Peyer's patch (tissue), 4 donors: ENCODE data around the gene GGTLC2. TPM values are rescaled to one million over a fixed set of nuclear protein-coding genes. Genes with fewer than 3 reads are reported as not detected.
A peak's percentile ranks its signal among the peaks of the same experiment; 100 is the strongest.

ENCODE experiments used
- DNase-seq, 3 donors: peaks; one replicate each; pipeline ENCODE4 v3.0.0-alpha.2; 2017 to 2019
- H3K27ac ChIP-seq, 4 donors: fragments of 200-600 bp; sonication (generic); one replicate each; pipeline ENCODE4 v1.5.1; 2016 to 2019
- H3K27me3 ChIP-seq, 2 donors: fragments of 200-600 bp; sonication (generic); one replicate each; pipeline ENCODE4 v1.5.1; 2019
- H3K36me3 ChIP-seq, 3 donors: fragments of 200-600 bp; sonication (generic); one replicate each; pipeline ENCODE4 v1.5.1; 2016 to 2019
- H3K4me1 ChIP-seq, 4 donors: fragments of 200-600 bp; sonication (generic); one replicate each; pipeline ENCODE4 v1.5.1; 2016 to 2019
- H3K4me3 ChIP-seq, 4 donors: fragments of 200-600 bp; sonication (generic); 1 replicate in 3 of 4; 2 replicates in 1 of 4; pipeline ENCODE4 v1.5.1; 2016 to 2019; ENCODE audit warnings: mild to moderate bottlenecking in 1 of 4
- H3K9me3 ChIP-seq, 4 donors: fragments of 200-600 bp; sonication (generic); one replicate each; pipeline ENCODE4 v1.5.1; 2016 to 2019; ENCODE audit warnings: mild to moderate bottlenecking in 1 of 4
- POLR2A ChIP-seq, 2 donors: fragments of 450-650 bp; IDR thresholded peaks; one replicate each; pipeline ENCODE4 v1.5.1; 2017; ENCODE audit warnings: antibody characterized with exemption in 2 of 2, mild to moderate bottlenecking in 2 of 2, moderate library complexity in 2 of 2
- total RNA-seq, 4 donors: library from RNA; depleted of rRNA; stranded (reverse); fragments of >200 nt; gene quantifications; one replicate each; pipeline ENCODE4 v1.1.0, GENCODE V29; 2016
- TF ChIP-seq, protein P1 (sequence below), 6 experiments: fragments of 450-650 bp in 4 of 6; fragments of 200-600 bp in 2 of 6; sonication (generic) in 1 of 6; IDR thresholded peaks; one replicate each; pipeline ENCODE4 v1.5.1; 2017 to 2019; ENCODE audit warnings: antibody characterized with exemption in 6 of 6, mild to moderate bottlenecking in 3 of 6, moderate library complexity in 1 of 6

The GGTLC2 gene
- total RNA-seq, 4 donors from 2014 or later, result not detected

DNA sequence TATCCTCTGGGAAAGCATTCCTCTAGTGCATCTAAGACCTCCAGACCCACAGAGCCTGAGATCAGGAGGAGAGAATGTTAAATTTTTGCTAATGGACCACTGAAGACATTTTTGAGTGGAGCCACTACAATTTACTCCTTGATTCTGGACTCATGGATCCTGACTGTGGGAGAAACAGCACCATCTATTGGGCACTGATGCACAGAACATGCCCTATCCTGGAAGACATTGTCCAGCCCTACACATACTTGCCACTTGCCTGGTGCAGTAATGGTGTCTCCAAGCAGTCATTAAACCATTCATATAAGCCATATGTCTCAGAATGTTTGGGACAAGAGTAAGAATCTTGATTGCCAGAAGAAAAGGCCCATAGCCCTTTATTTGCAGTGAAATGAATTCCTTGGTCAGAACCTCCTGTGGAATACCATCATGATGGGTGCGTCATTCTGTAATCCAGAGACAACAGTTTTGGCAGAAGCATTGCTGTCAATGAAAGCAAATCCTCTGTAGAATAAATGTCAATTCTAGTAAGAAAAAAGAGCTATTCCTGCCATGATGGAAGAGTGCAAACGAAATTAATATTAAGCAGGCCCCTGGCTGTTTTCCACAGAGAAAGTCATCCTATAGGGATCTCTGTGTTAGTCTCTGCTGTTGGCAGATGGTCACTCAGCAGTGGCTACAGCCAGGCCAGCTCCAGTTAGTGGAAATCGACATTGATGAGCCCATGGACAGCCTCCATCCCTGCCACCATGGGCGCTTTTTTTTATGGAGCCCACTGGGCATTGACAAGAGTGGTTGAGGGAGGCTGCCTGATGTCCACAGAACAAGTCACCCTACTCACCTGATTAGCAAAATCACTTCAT lies 43.5 kb downstream of the GGTLC2 start:
- Histone ChIP-seq H3K9me3 (no peaks in the 10 kb centered on the region), H3K27me3 (no peaks in the 10 kb centered on the region), H3K27ac (peak overlapping the region in 1 of 4 donors; percentile 73), H3K36me3 (no peaks in the 10 kb centered on the region), H3K4me3 (no peak overlapping the region), H3K4me1 (peaks cover 0 to 28% (median 14%) of the 10 kb centered on the region in 4 donors)
- peak in 2 of 3 donors; percentile 39 to 80 for DNase-seq
- TF ChIP-seq, protein P1, sequence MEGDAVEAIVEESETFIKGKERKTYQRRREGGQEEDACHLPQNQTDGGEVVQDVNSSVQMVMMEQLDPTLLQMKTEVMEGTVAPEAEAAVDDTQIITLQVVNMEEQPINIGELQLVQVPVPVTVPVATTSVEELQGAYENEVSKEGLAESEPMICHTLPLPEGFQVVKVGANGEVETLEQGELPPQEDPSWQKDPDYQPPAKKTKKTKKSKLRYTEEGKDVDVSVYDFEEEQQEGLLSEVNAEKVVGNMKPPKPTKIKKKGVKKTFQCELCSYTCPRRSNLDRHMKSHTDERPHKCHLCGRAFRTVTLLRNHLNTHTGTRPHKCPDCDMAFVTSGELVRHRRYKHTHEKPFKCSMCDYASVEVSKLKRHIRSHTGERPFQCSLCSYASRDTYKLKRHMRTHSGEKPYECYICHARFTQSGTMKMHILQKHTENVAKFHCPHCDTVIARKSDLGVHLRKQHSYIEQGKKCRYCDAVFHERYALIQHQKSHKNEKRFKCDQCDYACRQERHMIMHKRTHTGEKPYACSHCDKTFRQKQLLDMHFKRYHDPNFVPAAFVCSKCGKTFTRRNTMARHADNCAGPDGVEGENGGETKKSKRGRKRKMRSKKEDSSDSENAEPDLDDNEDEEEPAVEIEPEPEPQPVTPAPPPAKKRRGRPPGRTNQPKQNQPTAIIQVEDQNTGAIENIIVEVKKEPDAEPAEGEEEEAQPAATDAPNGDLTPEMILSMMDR (IDR thresholded peaks at IDR 0.05), result peak; percentile 41 to 75 (median 60)
- TF ChIP-seq POLR2A (IDR thresholded peaks at IDR 0.05), result no peak

DNA sequence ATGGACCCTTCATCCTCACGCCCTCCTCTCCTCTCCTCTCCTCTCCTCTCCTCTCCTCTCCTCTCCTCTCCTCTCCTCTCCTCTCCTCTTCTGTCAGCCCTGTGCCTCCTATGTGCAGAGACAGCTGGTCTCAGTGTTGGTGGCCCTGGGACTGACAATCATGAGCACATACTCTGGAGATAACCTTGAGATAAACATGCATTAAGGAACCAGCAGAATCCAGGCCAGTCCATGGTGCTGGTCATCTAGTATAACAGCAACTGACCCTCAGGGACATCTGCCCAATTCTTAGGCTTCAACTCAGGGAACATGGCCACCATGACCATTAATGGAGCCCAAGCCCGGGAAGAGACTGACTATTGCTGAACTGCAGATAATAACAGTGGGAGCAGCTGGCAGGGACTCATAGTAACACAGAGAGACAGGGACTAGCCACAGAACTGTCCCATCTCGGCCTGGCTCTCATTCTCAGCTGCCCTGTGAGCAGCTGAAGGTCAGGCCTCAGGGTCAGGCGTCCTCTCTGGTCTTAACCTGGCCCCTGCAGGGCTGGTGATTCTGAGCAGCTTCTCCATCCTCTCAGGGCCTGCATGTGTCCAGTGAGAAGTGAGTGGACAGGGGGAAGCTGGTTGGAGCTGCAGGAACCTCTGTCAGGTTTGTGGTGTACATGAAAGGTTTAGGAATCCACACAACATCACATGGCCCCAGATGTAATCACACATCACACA lies 45.4 kb downstream of the GGTLC2 start:
- peaks cover 0 to 33% (median 14%) of the 10 kb centered on the region in 4 donors for H3K4me1 ChIP-seq
- no peaks in the 10 kb centered on the region for H3K36me3 ChIP-seq
- no peak overlapping the region for H3K4me3 ChIP-seq
- H3K27me3 ChIP-seq, result no peaks in the 10 kb centered on the region
- TF ChIP-seq POLR2A (IDR thresholded peaks at IDR 0.05), result no peak
- TF ChIP-seq, protein P1 (IDR thresholded peaks at IDR 0.05), result no peak
- no peak overlapping the region for H3K27ac ChIP-seq
- peak in 1 of 3 donors; percentile 24 for DNase-seq
- no peaks in the 10 kb centered on the region for H3K9me3 ChIP-seq

- peaks cover 0 to 24% (median 10%) of the 10 kb centered on the region in 4 donors for H3K4me1 ChIP-seq
- DNase-seq, result no peak
- no peak overlapping the region for H3K27ac ChIP-seq
- H3K36me3 ChIP-seq, result no peaks in the 10 kb centered on the region
- no peak overlapping the region for H3K4me3 ChIP-seq
- no peaks in the 10 kb centered on the region for H3K27me3 ChIP-seq
- no peaks in the 10 kb centered on the region for H3K9me3 ChIP-seq
- TF ChIP-seq, protein P1 (IDR thresholded peaks at IDR 0.05), result no peak
- TF ChIP-seq POLR2A (IDR thresholded peaks at IDR 0.05), result no peak
These were observed 46.6 kb downstream of the GGTLC2 start for GRCh38 chr22:22691055-22691454.

DNA sequence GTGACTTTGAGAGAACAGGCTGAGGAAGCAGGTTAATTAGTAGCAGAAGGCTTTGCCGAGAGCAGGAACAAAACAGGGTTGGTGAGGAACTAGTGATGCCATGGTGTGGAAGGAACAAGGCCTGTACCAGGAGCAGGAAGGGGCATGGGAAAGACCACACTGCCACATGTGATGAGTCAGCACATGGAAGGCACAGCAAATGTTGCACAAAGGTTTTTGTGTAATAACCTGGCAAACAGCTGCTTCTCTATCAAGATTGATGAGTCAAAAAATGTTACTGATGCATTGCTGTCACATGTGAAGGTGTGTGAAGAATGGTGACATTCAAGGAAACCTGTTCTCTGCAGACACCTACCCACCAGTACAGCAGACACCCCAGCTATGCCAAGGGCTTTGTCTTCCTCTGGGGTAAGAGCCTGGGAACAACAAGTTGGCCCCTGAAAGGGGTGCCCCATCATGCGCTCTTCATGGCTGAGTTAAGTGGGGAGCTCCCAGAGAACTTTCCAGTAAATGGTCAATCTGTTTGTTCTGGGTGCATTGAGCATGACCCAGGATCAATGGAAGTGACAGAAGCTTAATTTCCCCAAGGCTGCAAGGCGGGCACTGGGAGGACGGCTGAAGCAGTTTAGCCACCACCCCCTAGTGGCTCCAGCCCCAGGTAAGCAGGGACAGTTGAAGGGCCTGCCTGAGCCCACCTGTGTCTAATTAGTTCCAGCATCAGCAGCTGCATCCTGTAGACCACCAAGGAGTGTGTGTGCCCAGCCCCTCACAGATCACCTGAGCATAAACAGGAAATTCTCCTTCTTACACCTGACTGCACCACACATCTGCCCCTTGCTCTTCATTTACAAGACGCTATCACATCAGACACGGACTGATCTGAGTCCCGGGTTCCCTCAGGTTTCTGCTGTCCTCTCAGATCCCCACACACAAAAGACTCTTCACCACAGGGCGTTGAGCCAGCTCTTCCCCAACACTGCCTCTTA lies 47.6 kb downstream of the GGTLC2 start:
- Histone ChIP-seq H3K9me3 (no peaks in the 10 kb centered on the region), H3K27ac (peak overlapping the region in 1 of 4 donors; percentile 18), H3K4me3 (no peak overlapping the region), H3K4me1 (peaks cover 0 to 24% (median 6%) of the 10 kb centered on the region in 4 donors), H3K36me3 (no peaks in the 10 kb centered on the region), H3K27me3 (no peaks in the 10 kb centered on the region)
- DNase-seq, result peak in 2 of 3 donors; percentile 40 to 53
- TF ChIP-seq, protein P1 (IDR thresholded peaks at IDR 0.05), result no peak
- TF ChIP-seq POLR2A (IDR thresholded peaks at IDR 0.05), result no peak
